Esophagus mucosa (tissue), 1 donor: ENCODE results near the gene ANKRD11. TPM values are rescaled to one million over a fixed set of nuclear protein-coding genes. Genes with fewer than 3 reads are reported as not detected.

ENCODE experiments used
- ATAC-seq: fragments of 200-7000 bp; cut with Tn5 transposase; one replicate; pipeline ENCODE4 v1.9.1; 2020
- total RNA-seq: library from RNA; stranded (reverse); gene quantifications from one replicate; pipeline ENCODE4 v1.2.4, GENCODE V29; 2023
- donor health status: DM: yes; HTN: yes; CAD: no.

The ANKRD11 gene
- total RNA-seq, 1 donor from 2014 or later, result 81.1 TPM

- no peak for ATAC-seq
Measured at GRCh38 chr16:89297156-89297874, 193.0 kb downstream of the ANKRD11 start.

- no peak for ATAC-seq
Measured at GRCh38 chr16:89295915-89296314, 194.4 kb downstream of the ANKRD11 start.

GRCh38 chr16:89295071-89295900, 195.1 kb downstream of the ANKRD11 start:
- no peak for ATAC-seq

- ATAC-seq, result no peak
Measured at GRCh38 chr16:89294486-89294885, 195.9 kb downstream of the ANKRD11 start.

GRCh38 chr16:89293276-89294143, 196.9 kb downstream of the ANKRD11 start:
- no peak for ATAC-seq

GRCh38 chr16:89292443-89293078, 197.8 kb downstream of the ANKRD11 start:
- no peak for ATAC-seq

GRCh38 chr16:89291776-89292175, 198.6 kb downstream of the ANKRD11 start:
- no peak for ATAC-seq

- no peak for ATAC-seq
Measured at GRCh38 chr16:89291363-89291762, 199.0 kb downstream of the ANKRD11 start.

- ATAC-seq, result no peak
Measured at GRCh38 chr16:89290887-89291286, 199.5 kb downstream of the ANKRD11 start.

- no peak for ATAC-seq
Measured at GRCh38 chr16:89290472-89290871, 199.9 kb downstream of the ANKRD11 start.

- ATAC-seq, result peak; percentile 77
Measured at GRCh38 chr16:89289428-89290395, 200.6 kb downstream of the ANKRD11 start.

GRCh38 chr16:89288966-89289365, 201.4 kb downstream of the ANKRD11 start:
- ATAC-seq, result no peak

- ATAC-seq, result no peak
Measured at GRCh38 chr16:89288577-89288844, 201.8 kb downstream of the ANKRD11 start.

- no peak for ATAC-seq
Measured at GRCh38 chr16:89287777-89288576, 202.4 kb downstream of the ANKRD11 start.

- ATAC-seq, result no peak
Measured at GRCh38 chr16:89286096-89286495, 204.3 kb downstream of the ANKRD11 start.

GRCh38 chr16:89285381-89285780, 205.0 kb downstream of the ANKRD11 start:
- no peak for ATAC-seq

- no peak for ATAC-seq
Measured at GRCh38 chr16:89283449-89283848, 206.9 kb downstream of the ANKRD11 start.

GRCh38 chr16:89282523-89282922, 207.8 kb downstream of the ANKRD11 start:
- no peak for ATAC-seq

GRCh38 chr16:89281829-89282228, 208.5 kb downstream of the ANKRD11 start:
- ATAC-seq, result no peak

- no peak for ATAC-seq
Measured at GRCh38 chr16:89281189-89281577, 209.2 kb downstream of the ANKRD11 start.
